HepG2 (cell line): ENCODE results near the gene CALHM5. TPM values are rescaled to one million over a fixed set of nuclear protein-coding genes. Genes with fewer than 3 reads are reported as not detected.

Experiments
- ATAC-seq: fragments of 200-7000 bp; cut with Tn5 transposase; 3 replicates; pipeline ENCODE4 v1.9.1; 2020; ENCODE audit warnings: mild to moderate bottlenecking, moderate library complexity
- BruUV-seq: library from RNA; stranded (reverse); fragments of 400-500 nt; replicated peaks from 2 replicates; lab custom pipeline; 2021; lab: Mats Ljungman, UMichigan
- CTCF ChIA-PET: fragments of 300-600 bp; formaldehyde crosslinking; extraction: SDS; loops from one replicate; lab custom pipeline; 2021; ENCODE audit warnings: low total read pairs, inconsistent platforms, low intra/inter-chr PET ratio; lab: Yijun Ruan, JAX
- POLR2A ChIA-PET: fragments of 350-600 bp; sonication (Branson Sonifier 250); formaldehyde crosslinking; loops from one replicate; lab custom pipeline; 2020; ENCODE audit warnings: antibody characterized with exemption, inconsistent platforms; lab: Yijun Ruan, JAX
- DNase-seq: peaks from one replicate; pipeline ENCODE4 v3.0.0-alpha.2; 2015; ENCODE audit warnings: low spot score
- FAIRE-seq: peaks from 3 replicates; lab custom pipeline; 2011; peaks lifted over from hg19 to GRCh38; lab: Jason Lieb, UNC
- H2AFZ ChIP-seq: one replicate; pipeline ENCODE4 v1.6.1; 2011; ENCODE audit warnings: low read length, inconsistent platforms
- H3K27ac ChIP-seq: fragments of 300-600 bp; 3 replicates; pipeline ENCODE4 v1.8.0; 2011; ENCODE audit warnings: mixed run types, mild to moderate bottlenecking, mixed read lengths, low read length, inconsistent platforms; ENCODE audit not compliant: insufficient read depth; ENCODE audit errors: extremely low read length
- H3K27me3 ChIP-seq, 2 experiments: fragments of 200-600 bp in 1 of 2; 2 replicates in 1 of 2; 3 replicates in 1 of 2; pipeline versions ENCODE4 v1.6.0 to v1.8.0; 2011; ENCODE audit warnings: low read length in 2 of 2, mild to moderate bottlenecking in 2 of 2, moderate library complexity in 2 of 2, inconsistent platforms in 1 of 2; ENCODE audit not compliant: insufficient read depth in 2 of 2, control insufficient read depth in 1 of 2
- H3K36me3 ChIP-seq, 2 experiments: fragments of 200-600 bp in 1 of 2; replicated peaks in 1 of 2; 2 replicates in 1 of 2; 3 replicates in 1 of 2; pipeline versions ENCODE4 v1.5.1 to v1.8.0; 2011; ENCODE audit warnings: low read length in 2 of 2, inconsistent platforms in 1 of 2; ENCODE audit not compliant: insufficient read depth in 2 of 2, control insufficient read depth in 1 of 2
- H3K4me1 ChIP-seq: 2 replicates; pipeline ENCODE4 v1.5.1; 2012; ENCODE audit warnings: low read length, inconsistent platforms; ENCODE audit not compliant: insufficient read depth
- H3K4me2 ChIP-seq: 2 replicates; pipeline ENCODE4 v1.6.0; 2011; ENCODE audit warnings: low read depth, low read length, inconsistent platforms
- H3K4me3 ChIP-seq, 3 experiments: fragments of 200-600 bp in 1 of 3; sonication (generic), shearing (Covaris generic) in 1 of 3; replicated peaks in 1 of 3; 2 replicates each; pipeline ENCODE4 v1.5.1; 2011 to 2016; ENCODE audit warnings: low read length in 3 of 3, inconsistent platforms in 2 of 3, low read depth in 2 of 3, mild to moderate bottlenecking in 2 of 3, control low read depth in 1 of 3, mixed read lengths in 1 of 3; ENCODE audit not compliant: insufficient read depth in 1 of 3
- H3K79me2 ChIP-seq: one replicate; pipeline ENCODE4 v1.6.1; 2011; ENCODE audit warnings: low read length, inconsistent platforms; ENCODE audit not compliant: insufficient read depth
- H3K9ac ChIP-seq: 2 replicates; pipeline ENCODE4 v1.6.0; 2011; ENCODE audit warnings: mild to moderate bottlenecking, low read depth, low read length, inconsistent platforms; ENCODE audit not compliant: insufficient read depth
- H3K9me3 ChIP-seq: 2 replicates; pipeline ENCODE4 v1.5.1; 2012; ENCODE audit warnings: mild to moderate bottlenecking, low read length
- H4K20me1 ChIP-seq: 2 replicates; pipeline ENCODE4 v1.6.0; 2011; ENCODE audit warnings: inconsistent platforms, mild to moderate bottlenecking, low read length, moderate library complexity; ENCODE audit not compliant: insufficient read depth
- CBX5 ChIP-seq: sonication (generic); formaldehyde crosslinking; IDR thresholded peaks from 2 replicates; pipeline ENCODE4 v1.4.0; 2020; ENCODE audit warnings: missing genetic modification reagents, borderline replicate concordance
- PAF1 ChIP-seq: IDR thresholded peaks from 2 replicates; pipeline ENCODE4 v1.6.1; 2016; ENCODE audit warnings: missing genetic modification reagents, missing compliant biosample characterization
- PRPF4 ChIP-seq: fragments of 200-400 bp; formaldehyde crosslinking; IDR thresholded peaks from 2 replicates; pipeline ENCODE4 v1.6.1; 2016; ENCODE audit warnings: low read length, low read depth; ENCODE audit not compliant: poor library complexity, severe bottlenecking
- TAF1 ChIP-seq: sonication (generic); formaldehyde crosslinking; IDR thresholded peaks from 2 replicates; pipeline ENCODE4 v1.4.0; 2020; ENCODE audit warnings: missing genetic modification reagents
- ZNF558 ChIP-seq: sonication (generic); formaldehyde crosslinking; IDR thresholded peaks from 2 replicates; pipeline ENCODE4 v1.9.0; 2022; ENCODE audit warnings: mild to moderate bottlenecking, missing genetic modification reagents, borderline replicate concordance
- ZNF652 ChIP-seq: IDR thresholded peaks from 2 replicates; pipeline ENCODE4 v1.6.1; 2016; ENCODE audit warnings: low read depth, borderline replicate concordance
- WGBS: methylation state at CpG from one replicate; pipeline ENCODE4 v1.1.6; 2017; ENCODE audit warnings: low lambda C conversion rate; 5-methylcytosine and 5-hydroxymethylcytosine counted together
- in situ Hi-C: cut with HindIII; loops from 2 replicates; pipeline ENCODE4 v1.10.0; 2017; ENCODE audit warnings: low pct_unique_long_range_greater_than_20kb; ENCODE audit not compliant: extremely low pct_ligation_motif_present
- intact Hi-C: fragments of 100-400 bp; cut with micrococcal nuclease; formaldehyde crosslinking; loops from one replicate; pipeline ENCODE4 v1.10.0; 2022; ENCODE audit not compliant: unreplicated experiment
- polyA plus RNA-seq, 8 experiments: library from polyadenylated mRNA; depleted of rRNA in 3 of 8; stranded (reverse) in 7 of 8; unstranded in 1 of 8; fragments of >200 nt; fragmentation: Illumina TruSeq in 4 of 8; extraction: Trizol in 4 of 8; gene quantifications; 2 replicates each; pipeline versions ENCODE4 v1.2.1 to v1.2.3, GENCODE V29; 2011 to 2016; ENCODE audit warnings: low read depth in 4 of 8, missing spikeins in 1 of 8, mixed read lengths in 1 of 8; ENCODE audit not compliant: insufficient read depth in 1 of 8
- total RNA-seq, 5 experiments: library from RNA; depleted of rRNA; stranded (reverse); fragments of >200 nt; fragmentation: Illumina TruSeq; extraction: Trizol; gene quantifications; 2 replicates each; pipeline ENCODE4 v1.2.3, GENCODE V29; 2016; ENCODE audit warnings: low read depth in 1 of 5
- TF ChIP-seq, protein P1 (sequence below): sonication (generic); formaldehyde crosslinking; IDR thresholded peaks from 2 replicates; pipeline ENCODE4 v1.4.0; 2020; ENCODE audit warnings: mild to moderate bottlenecking, missing genetic modification reagents
- TF ChIP-seq, protein P2 (sequence below): fragments of 450-650 bp; IDR thresholded peaks from 2 replicates; pipeline ENCODE4 v1.6.1; 2017; ENCODE audit warnings: mild to moderate bottlenecking
- TF ChIP-seq, protein P3 (sequence below): sonication (generic); formaldehyde crosslinking; IDR thresholded peaks from 2 replicates; pipeline ENCODE4 v1.5.0; 2020; ENCODE audit warnings: missing genetic modification reagents
- TF ChIP-seq, protein P4 (sequence below): sonication (generic); formaldehyde crosslinking; IDR thresholded peaks from 2 replicates; pipeline ENCODE4 v1.8.0; 2022; ENCODE audit warnings: missing genetic modification reagents, mild to moderate bottlenecking, inconsistent platforms, borderline replicate concordance
- TF ChIP-seq, protein P5 (sequence below): sonication (generic); formaldehyde crosslinking; conservative IDR thresholded peaks from 2 replicates; pipeline ENCODE4 v1.4.0; 2020; ENCODE audit warnings: missing genetic modification reagents

The CALHM5 gene
- total and polyA plus RNA-seq, 2 of the 13 experiments (the other 11 are each of a cell fraction or from before 2014, with no cell fraction given), result not detected

DNA sequence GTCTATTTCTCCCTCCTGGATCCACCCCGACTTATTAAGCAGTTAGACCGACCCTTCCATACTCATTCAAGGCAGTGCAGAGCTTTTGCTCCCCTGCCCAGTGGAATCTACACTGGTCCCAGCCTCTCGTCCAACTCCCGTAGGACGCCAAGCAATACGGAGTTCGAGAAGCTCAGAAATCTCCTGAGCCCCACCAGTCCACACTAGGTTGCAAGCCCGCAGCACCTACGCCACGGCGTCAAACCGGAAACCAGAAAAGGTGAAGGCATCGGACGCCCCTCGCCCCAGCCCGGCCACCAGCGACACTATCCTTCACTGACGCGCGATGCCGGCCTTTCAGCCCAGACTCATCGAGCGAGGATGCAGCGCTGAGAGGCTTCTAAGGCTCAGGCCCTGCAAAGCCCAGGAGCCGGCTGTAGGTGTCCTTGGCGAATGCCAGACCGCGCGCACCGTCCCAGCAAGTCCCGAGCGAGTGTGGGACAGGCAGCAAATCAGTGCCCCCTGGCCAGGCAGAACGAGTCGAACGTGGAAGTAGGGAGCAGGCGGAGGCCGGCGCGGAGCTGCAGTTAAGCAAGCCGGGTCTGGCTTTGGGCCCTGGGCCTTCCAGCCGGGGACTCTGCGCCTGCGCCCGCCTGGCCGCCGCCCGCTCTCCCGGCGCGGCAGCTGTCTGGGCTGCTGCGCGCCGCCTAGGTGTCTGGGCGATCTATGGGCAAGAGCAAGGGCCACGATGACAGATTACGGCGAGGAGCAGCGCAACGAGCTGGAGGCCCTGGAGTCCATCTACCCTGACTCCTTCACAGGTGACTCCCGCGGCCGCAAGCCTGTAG lies 59.6 kb downstream of the CALHM5 start, which contains the start of gene RWDD1 (continued):
- TF ChIP-seq, protein P1, sequence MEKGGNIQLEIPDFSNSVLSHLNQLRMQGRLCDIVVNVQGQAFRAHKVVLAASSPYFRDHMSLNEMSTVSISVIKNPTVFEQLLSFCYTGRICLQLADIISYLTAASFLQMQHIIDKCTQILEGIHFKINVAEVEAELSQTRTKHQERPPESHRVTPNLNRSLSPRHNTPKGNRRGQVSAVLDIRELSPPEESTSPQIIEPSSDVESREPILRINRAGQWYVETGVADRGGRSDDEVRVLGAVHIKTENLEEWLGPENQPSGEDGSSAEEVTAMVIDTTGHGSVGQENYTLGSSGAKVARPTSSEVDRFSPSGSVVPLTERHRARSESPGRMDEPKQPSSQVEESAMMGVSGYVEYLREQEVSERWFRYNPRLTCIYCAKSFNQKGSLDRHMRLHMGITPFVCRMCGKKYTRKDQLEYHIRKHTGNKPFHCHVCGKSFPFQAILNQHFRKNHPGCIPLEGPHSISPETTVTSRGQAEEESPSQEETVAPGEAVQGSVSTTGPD (CRISPR knock-in tag), result no peak
- TF ChIP-seq ZNF652 (CRISPR knock-in tag) (no peak; the same call in 1 of the 2 replicates), PRPF4 (no peak)

DNA sequence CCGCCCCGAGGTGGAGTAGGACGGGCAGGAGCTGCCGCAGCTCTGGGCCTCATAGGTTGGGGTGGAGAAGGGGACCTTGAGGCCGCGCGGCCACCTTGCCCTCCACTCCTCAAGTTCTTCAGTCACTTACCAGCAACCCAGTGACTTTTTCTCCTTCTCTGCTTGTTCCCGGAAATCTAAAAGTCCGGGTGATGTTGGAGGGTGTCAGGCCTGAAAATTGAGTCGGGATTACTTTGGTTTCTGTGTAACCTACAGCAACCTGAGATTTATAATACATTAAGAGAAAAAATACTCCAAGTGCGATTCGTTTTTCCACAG lies 60.2 kb downstream of the CALHM5 start:
- Histone ChIP-seq H3K27me3 (no peaks in the 10 kb centered on the region; a peak in 1 of 5 replicates), H4K20me1 (no peaks in the 10 kb centered on the region), H3K4me1 (peaks cover 40% of the 10 kb centered on the region), H2AFZ (peak overlapping the region; percentile 70), H3K4me3 (peak overlapping the region; percentile 89 to 96 (median 92)), H3K4me2 (peak overlapping the region; percentile 75), H3K79me2 (peaks cover 46% of the 10 kb centered on the region), H3K36me3 (no peaks in the 10 kb centered on the region; a peak in 1 of 5 replicates), H3K9ac (peak overlapping the region; percentile 91), H3K27ac (peak overlapping the region; percentile 90), H3K9me3 (no peaks in the 10 kb centered on the region)
- ATAC-seq (no peak), FAIRE-seq (no peak), DNase-seq (no peak)
- intact Hi-C loops (loop anchor here (2.0 to 5.0 kb wide), 4 partner anchors 59 to 294 kb away; partner anchors contain the start of genes KPNA5 and TSPYL1), in situ Hi-C loops (loop anchor here (5.0 kb wide), 1 partner anchor 81 kb away; no protein-coding TSS in a partner anchor)
- CTCF ChIA-PET, result interaction anchor here (0.7 kb wide), 1 partner anchor 55 kb away, joined by 3 read pairs; no protein-coding TSS in a partner anchor
- POLR2A ChIA-PET, result interaction anchor here (0.7 to 3.3 kb wide), 13 partner anchors 9 to 318 kb away, joined by 3 to 15 read pairs (median 4); partner anchors contain the start of genes CALHM4, TSPYL1, TSPYL4 and ZUP1
- TSS peak; percentile 60 for BruUV-seq
- under 1% methylated on average over 11 of the region's 12 CpGs for WGBS
- TF ChIP-seq, protein P2, sequence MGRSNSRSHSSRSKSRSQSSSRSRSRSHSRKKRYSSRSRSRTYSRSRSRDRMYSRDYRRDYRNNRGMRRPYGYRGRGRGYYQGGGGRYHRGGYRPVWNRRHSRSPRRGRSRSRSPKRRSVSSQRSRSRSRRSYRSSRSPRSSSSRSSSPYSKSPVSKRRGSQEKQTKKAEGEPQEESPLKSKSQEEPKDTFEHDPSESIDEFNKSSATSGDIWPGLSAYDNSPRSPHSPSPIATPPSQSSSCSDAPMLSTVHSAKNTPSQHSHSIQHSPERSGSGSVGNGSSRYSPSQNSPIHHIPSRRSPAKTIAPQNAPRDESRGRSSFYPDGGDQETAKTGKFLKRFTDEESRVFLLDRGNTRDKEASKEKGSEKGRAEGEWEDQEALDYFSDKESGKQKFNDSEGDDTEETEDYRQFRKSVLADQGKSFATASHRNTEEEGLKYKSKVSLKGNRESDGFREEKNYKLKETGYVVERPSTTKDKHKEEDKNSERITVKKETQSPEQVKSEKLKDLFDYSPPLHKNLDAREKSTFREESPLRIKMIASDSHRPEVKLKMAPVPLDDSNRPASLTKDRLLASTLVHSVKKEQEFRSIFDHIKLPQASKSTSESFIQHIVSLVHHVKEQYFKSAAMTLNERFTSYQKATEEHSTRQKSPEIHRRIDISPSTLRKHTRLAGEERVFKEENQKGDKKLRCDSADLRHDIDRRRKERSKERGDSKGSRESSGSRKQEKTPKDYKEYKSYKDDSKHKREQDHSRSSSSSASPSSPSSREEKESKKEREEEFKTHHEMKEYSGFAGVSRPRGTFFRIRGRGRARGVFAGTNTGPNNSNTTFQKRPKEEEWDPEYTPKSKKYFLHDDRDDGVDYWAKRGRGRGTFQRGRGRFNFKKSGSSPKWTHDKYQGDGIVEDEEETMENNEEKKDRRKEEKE, result no peak
- TF ChIP-seq TAF1 (CRISPR knock-in tag) (peak; percentile 2; the same call in 1 of the 2 replicates), CBX5 (CRISPR knock-in tag) (no peak), ZNF558 (CRISPR knock-in tag) (no peak), PAF1 (no peak)
- TF ChIP-seq, protein P3, sequence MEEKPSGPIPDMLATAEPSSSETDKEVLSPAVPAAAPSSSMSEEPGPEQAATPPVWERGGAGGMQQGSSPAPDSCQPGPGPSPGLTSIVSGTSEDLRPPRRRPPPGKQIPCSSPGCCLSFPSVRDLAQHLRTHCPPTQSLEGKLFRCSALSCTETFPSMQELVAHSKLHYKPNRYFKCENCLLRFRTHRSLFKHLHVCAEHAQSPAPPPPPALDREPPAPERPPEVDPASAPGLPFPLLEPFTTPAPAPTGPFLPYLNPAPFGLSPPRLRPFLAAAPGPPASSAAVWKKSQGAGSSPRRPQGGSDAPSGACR (CRISPR knock-in tag), result peak; percentile 18; the same call in 1 of the 2 replicates
- TF ChIP-seq, protein P4, sequence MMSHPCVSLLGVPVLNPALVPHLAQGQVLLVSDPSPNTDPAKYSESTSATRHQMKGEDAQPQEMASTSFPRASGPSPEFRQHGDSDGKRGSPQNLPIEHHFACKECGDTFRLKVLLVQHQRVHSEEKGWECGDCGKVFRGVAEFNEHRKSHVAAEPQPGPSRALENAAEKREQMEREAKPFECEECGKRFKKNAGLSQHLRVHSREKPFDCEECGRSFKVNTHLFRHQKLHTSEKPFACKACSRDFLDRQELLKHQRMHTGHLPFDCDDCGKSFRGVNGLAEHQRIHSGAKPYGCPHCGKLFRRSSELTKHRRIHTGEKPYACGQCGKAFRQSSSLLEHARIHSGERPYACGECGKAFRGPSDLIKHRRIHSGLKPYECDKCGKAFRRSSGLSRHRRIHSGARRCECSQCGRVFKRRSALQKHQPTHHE, result no peak
- TF ChIP-seq, protein P5, sequence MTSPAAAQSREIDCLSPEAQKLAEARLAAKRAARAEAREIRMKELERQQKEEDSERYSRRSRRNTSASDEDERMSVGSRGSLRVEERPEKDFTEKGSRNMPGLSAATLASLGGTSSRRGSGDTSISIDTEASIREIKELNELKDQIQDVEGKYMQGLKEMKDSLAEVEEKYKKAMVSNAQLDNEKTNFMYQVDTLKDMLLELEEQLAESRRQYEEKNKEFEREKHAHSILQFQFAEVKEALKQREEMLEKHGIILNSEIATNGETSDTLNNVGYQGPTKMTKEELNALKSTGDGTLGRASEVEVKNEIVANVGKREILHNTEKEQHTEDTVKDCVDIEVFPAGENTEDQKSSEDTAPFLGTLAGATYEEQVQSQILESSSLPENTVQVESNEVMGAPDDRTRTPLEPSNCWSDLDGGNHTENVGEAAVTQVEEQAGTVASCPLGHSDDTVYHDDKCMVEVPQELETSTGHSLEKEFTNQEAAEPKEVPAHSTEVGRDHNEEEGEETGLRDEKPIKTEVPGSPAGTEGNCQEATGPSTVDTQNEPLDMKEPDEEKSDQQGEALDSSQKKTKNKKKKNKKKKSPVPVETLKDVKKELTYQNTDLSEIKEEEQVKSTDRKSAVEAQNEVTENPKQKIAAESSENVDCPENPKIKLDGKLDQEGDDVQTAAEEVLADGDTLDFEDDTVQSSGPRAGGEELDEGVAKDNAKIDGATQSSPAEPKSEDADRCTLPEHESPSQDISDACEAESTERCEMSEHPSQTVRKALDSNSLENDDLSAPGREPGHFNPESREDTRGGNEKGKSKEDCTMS (CRISPR knock-in tag), result no peak
